HEK293T (cell line): ENCODE measurements around the gene FAM20A.

Experiments
- CTCF ChIA-PET: fragments of 350-600 bp; formaldehyde crosslinking; extraction: SDS; loops from one replicate; lab custom pipeline; 2021; ENCODE audit warnings: antibody characterized with exemption, inconsistent platforms; lab: Yijun Ruan, JAX
- POLR2A ChIA-PET: fragments of 350-600 bp; formaldehyde crosslinking; extraction: SDS; loops from one replicate; lab custom pipeline; 2020; ENCODE audit warnings: antibody characterized with exemption, inconsistent platforms; lab: Yijun Ruan, JAX
- DNase-seq: peaks from one replicate; pipeline ENCODE4 v3.0.0; 2012; ENCODE audit warnings: mixed read lengths; ENCODE audit errors: extremely low spot score
- ARNT ChIP-seq: fragments of 450-650 bp; IDR thresholded peaks from 2 replicates; pipeline ENCODE4 v1.6.1; 2017; ENCODE audit warnings: mild to moderate bottlenecking
- BHLHE40 ChIP-seq: fragments of 450-650 bp; IDR thresholded peaks from 2 replicates; pipeline ENCODE4 v1.6.1; 2016; ENCODE audit warnings: mild to moderate bottlenecking, moderate library complexity, borderline replicate concordance
- CTBP1 ChIP-seq: fragments of 450-650 bp; IDR thresholded peaks from 2 replicates; pipeline ENCODE4 v1.6.1; 2016; ENCODE audit warnings: borderline replicate concordance
- ELF4 ChIP-seq: fragments of 450-650 bp; IDR thresholded peaks from 2 replicates; pipeline ENCODE4 v1.6.1; 2017; ENCODE audit warnings: antibody characterized with exemption
- FOXA1 ChIP-seq: fragments of 450-650 bp; IDR thresholded peaks from 2 replicates; pipeline ENCODE4 v1.6.1; 2016; ENCODE audit warnings: mild to moderate bottlenecking
- FOXK2 ChIP-seq: fragments of 450-650 bp; IDR thresholded peaks from 2 replicates; pipeline ENCODE4 v1.6.1; 2016; ENCODE audit warnings: mild to moderate bottlenecking
- FOXM1 ChIP-seq: fragments of 450-650 bp; IDR thresholded peaks from 2 replicates; pipeline ENCODE4 v1.6.1; 2017; ENCODE audit warnings: mild to moderate bottlenecking, borderline replicate concordance
- HDGF ChIP-seq: fragments of 450-650 bp; IDR thresholded peaks from 2 replicates; pipeline ENCODE4 v1.6.1; 2017; ENCODE audit warnings: antibody characterized with exemption, borderline replicate concordance
- L3MBTL2 ChIP-seq: fragments of 450-650 bp; conservative IDR thresholded peaks from 2 replicates; pipeline ENCODE4 v1.6.1; 2016; ENCODE audit warnings: mild to moderate bottlenecking
- LEF1 ChIP-seq: fragments of 450-650 bp; IDR thresholded peaks from 2 replicates; pipeline ENCODE4 v1.6.1; 2017; ENCODE audit warnings: mild to moderate bottlenecking, borderline replicate concordance
- NFRKB ChIP-seq: fragments of 450-650 bp; IDR thresholded peaks from 2 replicates; pipeline ENCODE4 v1.6.1; 2016; ENCODE audit warnings: mild to moderate bottlenecking, moderate library complexity
- PKNOX1 ChIP-seq: fragments of 450-650 bp; IDR thresholded peaks from 2 replicates; pipeline ENCODE4 v1.6.1; 2016
- SP1 ChIP-seq: fragments of 450-650 bp; IDR thresholded peaks from 2 replicates; pipeline ENCODE4 v1.6.1; 2017
- SUZ12 ChIP-seq: fragments of 450-650 bp; IDR thresholded peaks from 2 replicates; pipeline ENCODE4 v1.6.1; 2016; ENCODE audit warnings: mild to moderate bottlenecking
- TARDBP ChIP-seq: fragments of 450-650 bp; IDR thresholded peaks from 2 replicates; pipeline ENCODE4 v1.6.1; 2016
- ZNF384 ChIP-seq: fragments of 450-650 bp; IDR thresholded peaks from 2 replicates; pipeline ENCODE4 v1.6.1; 2016

FAM20A gene

GRCh38 chr17:68600067-68600930 lies 868 bp downstream of the FAM20A start:
- DNase-seq: peak; percentile 53
- CTCF ChIA-PET: no interaction called here
- POLR2A ChIA-PET: no interaction called here
- TF ChIP-seq SUZ12 (no peak), ARNT (no peak), SP1 (no peak), PKNOX1 (no peak), FOXM1 (no peak), L3MBTL2 (no peak), ZNF384 (no peak), FOXA1 (no peak), TARDBP (no peak)

- ChIA-PET CTCF (interaction anchor here (0.6 kb wide), 1 partner anchor 8 kb away, joined by 3 read pairs; no protein-coding TSS in a partner anchor), POLR2A (no interaction called here)
- TF ChIP-seq FOXA1 (no peak), ARNT (no peak), NFRKB (no peak), TARDBP (no peak), CTBP1 (no peak), L3MBTL2 (no peak), SUZ12 (no peak), BHLHE40 (no peak), FOXK2 (no peak), SP1 (no peak), HDGF (no peak), ZNF384 (no peak)
- no peak for DNase-seq
Observed at GRCh38 chr17:68599552-68600066, 1.6 kb downstream of the FAM20A start.

GRCh38 chr17:68599091-68599490 lies 2.1 kb downstream of the FAM20A start:
- ChIA-PET POLR2A (no interaction called here), CTCF (interaction anchor here (0.6 kb wide), 1 partner anchor 8 kb away, joined by 3 read pairs; no protein-coding TSS in a partner anchor)
- DNase-seq: no peak
- no peak for TF ChIP-seq FOXA1
- no peak for TF ChIP-seq HDGF
- TF ChIP-seq CTBP1: no peak
- TF ChIP-seq ARNT: no peak
- TF ChIP-seq L3MBTL2: no peak
- no peak for TF ChIP-seq ELF4
- no peak for TF ChIP-seq BHLHE40
- TF ChIP-seq TARDBP: no peak
- no peak for TF ChIP-seq ZNF384
- no peak for TF ChIP-seq NFRKB

- CTCF ChIA-PET: interaction anchor here (0.7 kb wide), 1 partner anchor 707 kb away, joined by 4 read pairs; no protein-coding TSS in a partner anchor
- TF ChIP-seq FOXM1 (no peak), SP1 (no peak), ZNF384 (no peak), LEF1 (no peak), HDGF (no peak), NFRKB (no peak), BHLHE40 (no peak), ELF4 (no peak)
- DNase-seq: no peak
- POLR2A ChIA-PET: no interaction called here
Observed at GRCh38 chr17:68598545-68598961, 2.6 kb downstream of the FAM20A start.

- TF ChIP-seq CTBP1: no peak
- TF ChIP-seq FOXK2: no peak
- TF ChIP-seq PKNOX1: no peak
- no peak for TF ChIP-seq ZNF384
- no peak for TF ChIP-seq SUZ12
- no peak for TF ChIP-seq NFRKB
- TF ChIP-seq HDGF: no peak
- TF ChIP-seq TARDBP: no peak
- no peak for TF ChIP-seq FOXM1
- no peak for TF ChIP-seq FOXA1
- TF ChIP-seq BHLHE40: no peak
- no peak for TF ChIP-seq ARNT
- no peak for TF ChIP-seq LEF1
- no peak for TF ChIP-seq L3MBTL2
- no peak for TF ChIP-seq ELF4
- no peak for TF ChIP-seq SP1
- CTCF ChIA-PET: interaction anchor here (0.7 kb wide), 1 partner anchor 706 kb away, joined by 4 read pairs; no protein-coding TSS in a partner anchor
- POLR2A ChIA-PET: no interaction called here
- no peak for DNase-seq
Observed at GRCh38 chr17:68598074-68598473, 3.1 kb downstream of the FAM20A start.

GRCh38 chr17:68596411-68596945 lies 4.7 kb downstream of the FAM20A start:
- TF ChIP-seq FOXK2: no peak
- TF ChIP-seq LEF1: no peak
- no peak for DNase-seq
- ChIA-PET POLR2A (no interaction called here), CTCF (no interaction called here)
